Activated CD8-positive, alpha-beta memory T cell treated with anti-CD3 and anti-CD28 coated beads for 1 hour (primary cell): ENCODE measurements around the gene OXCT2.
A peak's percentile ranks its signal among the peaks of the same experiment; 100 is the strongest.
"Not testable (repeated sequence)": the region's sequence is repeated elsewhere in the genome, so short reads cannot be mapped to it uniquely, and the experiment has no call there.

Experiments used
- DNase-seq, 2 donors: peaks; one replicate each; pipeline ENCODE4 v3.0.0-alpha.2; 2020; ENCODE audit warnings: low read depth in 1 of 2; ENCODE audit errors: extremely low read depth in 1 of 2

The OXCT2 gene

DNA sequence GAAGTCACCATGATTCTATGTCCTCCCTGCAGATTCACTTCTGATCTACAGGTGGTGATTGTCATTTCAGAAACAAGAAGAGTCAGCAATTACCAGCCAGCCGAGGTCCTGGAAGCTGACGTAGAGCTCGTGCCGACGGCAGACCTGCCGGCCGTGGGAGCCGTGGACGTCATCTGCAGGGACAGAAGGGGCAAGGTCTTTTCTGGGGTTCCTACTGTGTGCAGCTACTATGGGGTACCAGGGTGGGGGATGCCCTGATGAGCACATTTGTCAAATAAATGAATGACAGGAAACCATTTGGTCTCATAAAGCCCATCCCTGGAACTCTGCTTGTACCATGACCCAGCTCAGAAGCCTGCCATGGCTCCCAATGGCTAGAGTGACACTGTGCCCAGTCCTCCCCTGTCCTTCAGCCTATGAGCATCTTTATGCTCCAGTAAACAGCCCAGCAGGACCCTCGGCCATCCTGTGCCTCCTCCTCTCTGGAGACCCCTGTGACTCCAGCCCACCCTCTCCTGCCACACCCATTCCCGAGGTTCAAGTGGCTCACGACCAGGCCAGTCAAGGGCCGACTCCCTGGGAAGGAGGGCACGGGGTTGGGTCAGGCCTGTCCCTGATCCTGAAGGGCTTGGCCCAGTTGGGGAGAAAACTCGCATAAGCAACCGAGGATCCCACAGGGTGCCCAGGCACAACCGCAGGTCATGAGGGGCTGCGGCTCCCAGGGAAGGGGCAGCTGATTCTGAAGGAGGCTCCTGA, 7.4 kb downstream of the OXCT2 start:
- not testable (repeated sequence) for DNase-seq

DNA sequence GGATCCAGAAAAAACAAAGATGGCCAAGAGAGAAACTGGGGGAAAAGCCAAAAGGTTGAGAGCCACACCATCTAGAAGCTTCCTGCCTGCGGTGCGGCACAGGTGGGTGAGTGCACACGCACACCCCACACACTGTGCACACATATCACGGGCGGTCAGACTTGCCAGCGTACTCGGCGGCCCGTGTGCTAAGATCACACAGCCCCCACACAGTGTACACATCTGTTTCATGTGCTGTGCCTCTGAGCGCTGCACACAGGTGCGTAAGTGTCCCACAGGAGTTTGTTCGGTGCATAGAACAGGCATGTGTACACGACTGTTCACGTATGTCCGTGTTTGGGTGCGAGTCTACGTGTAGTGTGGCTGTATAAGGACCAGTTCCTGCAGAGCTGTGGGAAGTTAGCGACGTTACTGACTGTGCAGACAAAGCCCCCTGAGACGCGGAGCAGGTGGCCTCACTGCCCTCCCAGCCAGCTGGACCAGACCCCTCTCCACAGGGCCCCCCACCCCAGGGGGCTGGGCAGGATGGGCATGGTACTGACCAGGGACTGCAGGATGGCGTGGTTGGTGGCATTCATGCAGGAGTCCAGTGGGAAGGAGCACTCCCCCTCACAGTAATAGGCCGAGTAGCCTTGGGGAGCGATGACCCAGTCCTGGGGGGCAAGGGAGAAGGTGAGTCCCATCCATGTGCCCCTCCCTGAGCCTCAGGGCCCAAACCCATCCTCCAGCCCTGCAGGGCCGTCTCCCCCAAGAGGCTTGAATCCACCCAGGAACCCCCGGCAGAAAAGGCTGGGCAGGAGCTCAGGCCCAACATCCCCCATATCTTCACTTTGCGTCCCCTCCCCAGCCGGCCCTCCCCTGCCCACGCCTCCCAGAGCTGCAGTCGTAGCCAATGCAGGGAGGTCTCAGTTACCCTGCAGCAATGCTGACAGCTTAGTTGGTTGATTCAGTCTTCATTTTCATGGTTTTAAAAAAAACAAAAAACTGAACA, 8.3 kb downstream of the OXCT2 start:
- DNase-seq, result no peak

DNA sequence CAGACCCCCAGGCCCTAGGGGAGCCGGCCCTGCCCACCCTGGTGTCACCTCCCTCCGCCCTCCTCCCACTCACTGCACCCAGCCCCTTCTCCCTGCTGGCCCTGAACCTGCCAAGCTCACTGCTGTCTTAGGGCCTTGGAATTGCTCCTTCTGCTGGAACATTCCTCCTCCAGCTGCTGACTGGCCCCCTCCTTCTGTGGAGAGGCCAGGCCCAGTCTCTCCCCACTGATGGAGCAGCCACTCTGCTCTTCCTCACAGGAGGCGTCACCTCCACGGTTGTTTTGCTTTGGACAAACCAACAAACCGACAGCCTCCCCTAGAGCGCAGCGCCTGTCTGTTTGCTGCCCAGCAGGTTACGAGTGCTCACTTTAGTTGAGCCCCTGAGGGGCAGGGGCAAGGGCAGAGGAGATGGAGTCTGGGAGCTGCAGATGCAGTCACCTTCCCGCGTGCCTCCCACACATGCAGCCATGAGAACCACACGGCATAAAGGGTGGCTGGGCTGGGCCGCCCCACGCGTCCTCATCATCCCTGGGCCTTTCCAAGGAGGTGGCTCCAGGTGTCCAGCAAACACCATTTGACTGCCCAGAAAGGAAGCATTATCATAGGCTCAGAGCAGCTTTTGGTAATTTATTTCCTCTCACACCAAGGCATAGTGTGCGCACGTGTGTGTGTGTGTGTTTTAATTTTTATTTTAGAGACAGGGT, 9.4 kb downstream of the OXCT2 start:
- DNase-seq, result no peak

DNA sequence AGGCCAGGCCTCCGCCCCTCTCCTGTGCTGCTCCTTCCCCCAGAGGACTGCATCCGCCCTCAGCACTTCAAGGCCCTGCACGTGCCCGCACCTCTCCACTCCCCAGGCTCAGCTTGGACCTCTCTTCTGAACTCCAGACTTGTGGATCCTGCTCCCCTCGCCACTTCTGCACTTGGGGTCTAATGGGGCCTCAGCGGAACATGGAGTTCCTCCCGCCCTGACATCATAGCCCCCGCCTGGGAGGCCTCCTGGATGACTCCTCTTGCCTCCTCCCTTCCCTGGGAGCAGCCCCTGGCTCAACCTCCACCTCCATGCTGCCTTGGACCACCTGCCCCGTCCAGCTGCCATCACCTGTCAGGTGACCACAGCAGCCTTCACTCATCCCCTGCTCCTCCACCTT, 10.1 kb downstream of the OXCT2 start:
- DNase-seq, result no peak

DNA sequence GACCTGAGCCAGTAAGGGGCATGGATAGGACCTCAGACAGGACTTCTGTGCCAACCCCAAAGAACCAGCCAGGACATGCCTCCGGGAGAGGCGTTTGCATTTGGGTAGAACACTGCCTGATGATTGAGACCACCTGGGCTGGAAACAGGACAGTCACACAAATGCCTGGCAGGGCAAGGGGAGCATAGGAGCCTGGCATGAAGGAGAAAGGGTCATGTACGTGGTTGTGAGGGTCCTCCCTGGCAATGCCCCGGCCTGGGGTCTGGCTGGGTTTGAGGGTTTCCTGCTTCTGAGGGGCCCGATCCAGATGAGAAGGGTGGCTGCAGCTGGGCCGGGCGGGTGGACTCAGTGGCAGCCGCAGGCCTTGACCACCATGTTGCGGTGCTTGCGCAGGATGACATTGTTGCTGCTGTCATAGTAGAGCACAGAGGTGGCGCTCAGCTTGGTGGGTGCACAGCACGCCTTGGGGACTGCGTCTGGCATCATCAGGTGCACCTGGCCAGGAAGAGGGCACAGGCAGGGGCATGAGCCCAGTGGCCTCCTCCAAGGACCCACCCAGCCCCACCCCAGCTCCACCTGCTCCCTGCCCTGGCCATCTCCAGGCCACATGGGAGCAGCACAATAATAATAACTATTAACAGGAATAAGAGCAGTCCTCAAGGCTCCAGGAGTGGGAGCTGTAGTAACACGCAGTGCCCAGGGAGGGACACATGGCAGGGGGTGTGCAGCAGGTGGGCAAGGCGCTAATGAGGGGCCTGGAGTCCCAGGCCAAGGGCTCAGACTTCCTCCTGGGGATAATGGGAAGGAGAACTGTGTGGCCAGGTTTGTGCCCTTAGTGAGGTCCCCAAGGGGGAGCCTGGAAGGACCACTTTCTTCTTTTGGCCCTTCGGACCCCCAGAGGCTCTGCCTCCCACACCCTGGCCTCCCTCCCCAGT, 10.8 kb downstream of the OXCT2 start:
- no peak for DNase-seq

DNA sequence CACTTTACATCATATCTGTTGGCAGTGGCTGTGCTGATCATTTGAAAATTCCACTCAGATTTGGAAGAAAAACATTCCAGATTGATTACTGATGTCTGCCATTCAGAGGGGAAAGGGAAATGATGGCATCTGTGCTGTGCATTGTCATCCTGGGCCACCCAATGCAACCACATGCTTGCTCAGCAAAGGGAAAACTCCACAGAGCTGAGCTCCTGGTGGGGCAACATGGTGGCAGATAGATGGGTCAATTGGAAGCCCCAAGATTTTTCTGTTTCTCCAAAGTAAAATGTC, 11.8 kb downstream of the OXCT2 start:
- no peak for DNase-seq

DNA sequence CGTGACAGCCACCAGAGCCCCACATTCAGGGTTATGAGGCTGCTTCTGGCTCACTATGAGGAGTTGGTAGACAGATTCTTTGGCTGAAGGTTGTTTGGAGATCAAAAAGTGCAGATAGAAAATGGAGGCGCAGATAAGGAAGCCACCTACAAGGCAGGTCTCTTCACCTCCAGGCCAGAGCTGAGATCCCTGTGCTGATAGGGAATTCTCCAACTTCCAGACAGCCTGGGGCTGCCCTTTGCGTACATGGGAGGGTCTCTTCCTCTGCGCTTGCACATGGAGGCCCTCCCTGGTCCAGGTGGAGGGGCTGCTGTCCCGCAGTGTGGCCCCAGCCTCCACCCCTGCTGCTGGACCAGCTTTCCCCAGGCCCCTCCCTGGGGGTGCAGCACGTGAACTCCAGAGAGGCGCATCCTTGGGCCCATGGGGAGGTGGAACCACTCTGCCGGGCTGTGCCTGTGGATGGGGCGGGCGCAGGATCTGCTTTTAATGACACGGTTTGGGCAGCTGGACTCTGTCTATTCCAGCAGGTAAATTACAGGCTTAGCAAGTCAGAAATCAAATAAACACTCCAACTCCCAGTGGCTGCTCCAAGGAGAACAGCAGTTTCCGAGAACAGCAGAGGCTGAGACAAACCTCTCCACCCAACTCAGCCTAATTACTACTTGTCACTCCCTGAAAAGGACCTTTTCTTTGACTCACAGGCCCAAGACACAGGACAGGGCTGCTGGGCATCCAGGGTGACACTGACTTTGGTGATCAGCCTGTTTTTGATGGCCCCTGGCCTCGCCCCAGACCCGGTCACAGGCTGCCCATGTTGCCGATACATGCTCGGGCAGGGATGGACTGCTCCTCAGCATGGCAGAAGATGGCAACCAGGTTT, 12.4 kb downstream of the OXCT2 start:
- no peak for DNase-seq

DNA sequence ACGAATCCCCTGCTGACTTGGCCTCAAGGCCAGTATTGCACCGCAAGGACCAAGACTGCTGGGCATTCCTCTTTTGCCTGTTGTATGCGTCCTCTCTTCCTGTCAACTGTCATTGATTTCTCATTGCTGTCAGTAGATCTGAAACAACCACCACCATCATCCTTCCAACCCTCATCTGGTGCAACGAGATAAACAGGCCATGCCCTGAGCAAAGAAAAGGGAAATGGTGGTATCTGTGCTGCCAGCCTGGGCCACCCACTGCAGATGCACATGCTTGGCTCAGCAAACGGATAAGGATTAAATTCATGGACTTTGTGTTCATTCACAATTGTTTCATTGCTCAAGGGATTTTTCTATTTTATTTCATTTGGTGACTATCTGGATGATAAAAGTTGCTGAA, 13.6 kb downstream of the OXCT2 start:
- no peak for DNase-seq

DNA sequence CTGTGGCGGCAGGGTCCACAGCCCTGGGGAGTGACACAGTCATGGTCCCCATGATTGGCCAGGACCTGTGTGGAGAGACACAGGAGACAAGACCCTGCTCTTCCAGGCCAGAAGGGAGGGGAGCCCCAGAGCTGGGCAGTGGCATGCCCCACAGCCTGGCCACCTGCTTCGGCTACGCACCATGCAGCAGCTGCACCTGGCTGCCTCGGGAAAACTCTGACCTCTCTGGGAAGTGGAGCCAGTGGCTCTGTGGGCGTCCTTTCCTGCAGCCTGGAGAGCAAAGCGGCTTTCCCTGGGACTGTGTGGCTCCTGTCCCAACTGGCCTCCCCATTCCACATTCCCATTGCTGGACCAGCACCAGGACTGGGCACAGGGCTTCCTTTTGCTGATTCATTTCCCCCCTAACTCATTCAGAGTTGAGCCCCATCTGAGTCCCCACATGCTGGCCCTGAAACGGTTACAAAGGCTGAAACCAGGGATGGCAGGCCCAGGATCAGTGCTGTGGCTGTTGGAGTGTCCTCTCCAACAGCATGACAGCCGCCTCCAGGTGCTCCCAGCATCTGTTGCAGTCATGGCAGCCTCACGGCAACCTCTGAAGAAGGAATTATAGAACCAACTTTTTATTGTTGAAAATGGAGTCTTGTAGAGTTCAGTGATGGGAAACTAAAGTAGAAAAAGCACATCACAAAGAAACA, 15.0 kb downstream of the OXCT2 start:
- DNase-seq, result no peak

DNA sequence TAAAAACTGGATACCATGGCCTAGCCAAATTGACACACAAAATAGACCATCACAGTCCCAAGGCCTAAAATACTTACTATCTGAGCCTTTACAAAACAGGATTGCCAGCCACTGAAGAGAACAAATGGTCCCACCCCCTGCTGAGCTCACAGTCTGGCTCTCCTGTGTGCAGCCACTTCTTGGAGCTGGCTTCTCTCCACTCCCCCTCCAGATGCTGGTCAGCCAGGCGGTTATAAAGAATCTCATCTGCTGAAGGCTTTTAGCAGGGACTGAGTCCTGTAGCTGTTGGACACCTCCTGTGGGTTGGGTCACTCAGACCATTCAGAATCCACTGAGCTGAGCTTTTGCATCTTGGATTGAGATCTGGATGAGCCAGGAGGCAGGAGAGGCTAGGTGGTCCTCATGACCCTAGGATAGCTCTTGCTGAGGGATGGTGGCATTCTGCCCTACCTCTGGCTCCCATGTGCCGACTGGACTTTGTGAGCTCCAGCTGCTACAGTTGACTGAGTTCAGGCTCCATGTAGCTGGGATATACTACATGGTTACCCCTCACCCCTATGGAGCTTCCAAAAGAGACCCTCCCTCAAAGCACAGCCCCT, 16.1 kb downstream of the OXCT2 start:
- DNase-seq, result no peak

DNA sequence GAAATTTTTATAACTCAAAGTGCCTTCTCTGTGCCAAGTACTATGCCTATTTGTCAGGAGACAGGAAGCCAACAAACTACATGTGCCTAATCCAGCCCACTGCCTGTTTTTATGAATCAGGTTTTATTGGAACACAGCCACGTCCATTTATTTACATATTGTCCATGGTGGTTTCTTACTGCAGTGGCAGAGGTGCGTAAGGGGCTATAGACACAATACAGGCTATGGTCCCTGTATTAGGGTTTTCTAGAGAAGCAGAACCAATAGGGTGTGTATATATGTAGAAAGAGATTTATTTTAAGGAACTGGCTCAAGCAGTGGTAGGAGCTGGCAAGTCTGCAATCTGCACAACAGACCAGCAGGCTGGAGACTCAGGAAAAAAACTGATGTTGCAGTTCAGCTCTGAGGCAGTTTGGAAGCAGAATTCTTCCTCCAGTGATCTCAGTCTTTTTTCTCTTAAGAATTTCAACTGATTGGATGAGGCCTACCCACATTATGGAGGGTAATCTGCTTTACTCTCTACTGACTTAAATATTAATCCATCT, 17.1 kb downstream of the OXCT2 start:
- DNase-seq, result no peak

DNA sequence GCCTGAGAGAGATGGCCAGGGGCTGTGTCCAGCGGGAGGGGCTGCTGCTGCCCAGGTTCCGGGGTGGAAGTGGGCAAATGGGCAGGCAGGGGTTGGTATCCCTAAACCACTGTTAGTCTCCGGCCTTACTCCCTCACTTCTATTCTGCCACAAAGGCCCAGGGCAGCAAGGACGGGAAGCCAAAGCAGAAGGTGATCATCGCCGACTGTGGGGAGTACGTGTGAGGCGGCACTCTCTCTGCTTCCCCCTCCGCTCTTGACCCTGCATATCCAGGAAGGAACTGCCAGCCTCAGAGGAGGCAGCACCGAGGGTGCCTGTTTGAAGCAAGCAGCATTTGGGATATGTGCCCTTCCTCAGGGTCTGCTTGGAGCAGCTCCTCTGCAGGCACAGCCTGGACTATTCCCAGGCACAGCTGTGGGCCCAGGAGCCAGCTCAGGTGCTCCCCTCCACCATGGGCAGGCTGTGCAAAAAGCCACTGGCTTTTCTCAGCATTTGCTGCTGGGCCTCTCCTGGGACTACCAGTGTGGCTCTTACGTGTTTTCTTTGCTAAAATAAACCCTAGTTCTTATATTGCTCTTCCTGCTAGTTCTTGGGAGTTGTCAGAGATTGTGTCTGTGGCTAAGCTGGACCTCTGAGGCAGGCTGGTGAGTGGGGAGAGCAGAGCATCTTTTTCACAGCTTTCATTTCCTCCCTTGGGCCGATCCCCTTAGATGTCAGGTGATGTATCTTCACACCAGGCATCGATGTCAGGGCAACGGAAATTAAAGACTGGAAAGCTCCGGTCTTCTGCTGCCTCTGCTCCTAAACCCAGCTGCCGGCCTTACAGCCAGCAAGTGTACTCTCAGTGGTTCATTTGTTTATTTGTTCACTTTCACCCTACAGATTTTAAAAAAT, 17.8 kb downstream of the OXCT2 start:
- no peak for DNase-seq

DNA sequence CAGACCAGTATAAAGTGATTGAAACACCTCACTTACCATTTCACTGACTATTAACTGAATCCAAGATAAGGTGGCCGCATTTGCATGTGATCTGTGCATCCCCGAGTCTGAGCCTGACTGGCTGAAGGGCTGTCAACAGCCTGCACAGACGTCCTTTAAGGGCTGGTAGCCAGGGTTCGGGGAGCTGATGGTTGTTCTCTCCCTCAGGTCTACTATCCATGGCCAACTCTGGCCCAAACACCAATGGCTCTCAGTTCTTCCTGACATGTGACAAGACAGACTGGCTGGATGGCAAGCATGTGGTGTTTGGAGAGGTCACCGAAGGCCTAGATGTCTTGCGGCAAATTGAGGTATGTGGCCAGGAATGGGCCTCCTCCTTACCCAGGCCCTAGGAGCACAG, 18.4 kb downstream of the OXCT2 start:
- no peak for DNase-seq

DNA sequence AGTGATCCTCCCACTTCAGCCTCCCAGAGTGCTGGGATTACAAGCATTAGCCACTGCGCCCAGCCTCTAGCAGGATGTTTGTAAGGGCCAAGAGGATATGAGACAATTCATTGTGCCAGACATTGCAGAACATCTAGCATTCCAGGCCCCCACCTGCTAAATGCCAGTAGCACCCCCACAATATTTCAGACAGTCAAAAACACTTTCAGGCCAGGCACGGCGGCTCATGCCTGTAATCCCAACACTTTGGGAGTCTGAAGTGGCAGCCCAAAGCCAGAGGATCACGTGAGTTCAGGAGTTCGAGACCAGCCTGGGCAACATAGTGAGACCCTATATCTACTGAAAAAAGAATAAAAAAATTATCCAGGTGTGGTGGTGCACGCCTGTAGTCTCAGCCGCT, 19.6 kb downstream of the OXCT2 start:
- DNase-seq, result no peak

DNA sequence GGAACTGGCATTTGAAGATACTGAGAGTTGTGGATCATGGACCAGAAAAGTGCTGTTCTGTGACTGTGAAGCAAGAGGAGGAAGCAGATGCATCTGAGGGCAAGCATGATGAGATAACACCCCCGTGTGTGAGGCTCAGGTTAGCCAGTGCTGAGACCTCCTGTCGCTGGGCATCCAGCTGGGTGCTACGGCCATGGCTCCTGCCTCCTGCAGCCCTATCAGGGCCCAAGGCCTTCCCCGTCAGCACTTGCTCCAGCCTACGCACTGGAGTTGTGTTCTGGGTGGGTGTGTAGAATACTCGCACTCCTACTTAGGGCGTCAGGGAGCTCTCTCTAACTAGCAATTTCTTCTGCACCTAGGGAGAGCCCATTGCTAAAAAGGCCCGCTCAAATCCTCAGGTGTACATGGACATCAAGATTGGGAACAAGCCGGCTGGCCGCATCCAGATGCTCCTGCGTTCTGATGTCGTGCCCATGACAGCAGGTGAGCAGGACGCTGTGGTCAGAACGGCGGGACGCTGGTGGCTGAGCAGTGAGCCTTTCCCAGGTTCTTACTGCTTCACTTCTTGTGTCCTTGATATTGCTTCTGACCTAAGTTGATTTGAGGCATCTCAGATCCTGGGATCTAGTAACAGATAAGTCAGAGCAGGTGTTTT, 26.0 kb downstream of the OXCT2 start:
- no peak for DNase-seq

DNA sequence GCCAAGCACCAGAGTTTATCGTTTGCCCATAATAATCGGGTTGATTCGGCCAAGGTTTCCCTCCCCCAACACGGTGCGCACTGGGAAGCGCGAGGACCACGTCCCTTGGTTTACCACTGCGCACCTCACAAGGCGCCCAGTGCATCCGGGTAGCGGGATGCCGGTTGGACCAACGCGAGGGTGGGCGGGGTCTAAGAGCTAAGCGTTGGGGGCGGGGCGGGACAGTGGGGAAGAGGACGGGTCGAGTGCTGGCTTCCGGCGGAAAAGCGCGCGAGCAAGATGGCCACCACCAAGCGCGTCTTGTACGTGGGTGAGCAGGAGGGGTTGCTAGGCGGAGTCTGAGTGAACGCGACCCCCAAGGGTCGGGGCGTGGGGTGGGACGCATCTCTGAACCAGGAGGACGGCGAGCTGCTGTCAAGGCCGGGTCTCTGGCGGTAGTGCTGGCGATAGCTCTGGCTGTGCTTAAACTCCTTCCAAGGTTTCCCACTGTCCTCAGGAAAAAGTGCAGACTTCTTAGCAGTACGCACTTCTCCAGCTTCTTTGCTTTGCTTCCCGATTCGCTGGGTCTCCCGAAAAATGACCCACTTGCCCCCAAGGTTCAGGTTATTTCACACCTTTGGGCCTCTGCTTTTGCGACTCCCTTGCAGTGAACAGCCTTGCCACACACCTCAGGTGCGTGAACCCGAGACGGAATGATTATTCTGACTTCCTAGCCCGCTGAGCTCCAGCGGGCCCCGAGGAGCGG, 32.4 kb downstream of the OXCT2 start, which contains the start of gene PPIE:
TSS of gene PPIE (plus strand) at position 261 of the 745 bp plus-strand sequence. CDS start at position 280, 19 bp downstream.
- peak; percentile 90 to 93 for DNase-seq
